ENCODE measurements around the gene ATP1A4.

DNA sequence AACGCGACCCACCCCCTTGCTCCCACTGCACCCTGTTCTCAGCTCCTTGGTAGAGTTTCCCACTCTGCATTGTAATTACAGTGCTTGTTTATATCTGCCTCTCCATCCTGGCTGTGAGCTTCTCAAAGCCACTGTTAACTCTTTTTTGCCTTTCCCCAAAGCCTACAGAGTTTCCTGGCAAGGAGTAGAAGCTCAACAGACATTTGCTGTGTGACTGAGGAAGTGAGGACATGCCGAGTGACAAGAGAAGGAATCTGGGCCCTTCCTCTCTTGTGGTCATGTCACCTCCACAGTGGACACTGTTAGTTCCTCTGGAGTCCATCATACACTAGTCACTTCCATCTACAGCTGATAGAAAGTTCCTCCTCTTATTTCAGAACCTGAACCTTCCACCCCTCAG is 46.9 kb upstream of the ATP1A4 start:
- TF ChIP-seq, protein P1, sequence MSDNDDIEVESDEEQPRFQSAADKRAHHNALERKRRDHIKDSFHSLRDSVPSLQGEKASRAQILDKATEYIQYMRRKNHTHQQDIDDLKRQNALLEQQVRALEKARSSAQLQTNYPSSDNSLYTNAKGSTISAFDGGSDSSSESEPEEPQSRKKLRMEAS (IDR thresholded peaks at IDR 0.05): no peak
- TF ChIP-seq YY1 (IDR thresholded peaks at IDR 0.05): no peak
